Pons (tissue), 1 donor: ENCODE data around the gene IFIH1.
A peak's percentile ranks its signal among the peaks of the same experiment; 100 is the strongest.

Experiments used
- DNase-seq: peaks from one replicate; pipeline ENCODE4 v3.0.0-alpha.2; 2016; ENCODE audit warnings: low spot score

IFIH1 gene

DNA sequence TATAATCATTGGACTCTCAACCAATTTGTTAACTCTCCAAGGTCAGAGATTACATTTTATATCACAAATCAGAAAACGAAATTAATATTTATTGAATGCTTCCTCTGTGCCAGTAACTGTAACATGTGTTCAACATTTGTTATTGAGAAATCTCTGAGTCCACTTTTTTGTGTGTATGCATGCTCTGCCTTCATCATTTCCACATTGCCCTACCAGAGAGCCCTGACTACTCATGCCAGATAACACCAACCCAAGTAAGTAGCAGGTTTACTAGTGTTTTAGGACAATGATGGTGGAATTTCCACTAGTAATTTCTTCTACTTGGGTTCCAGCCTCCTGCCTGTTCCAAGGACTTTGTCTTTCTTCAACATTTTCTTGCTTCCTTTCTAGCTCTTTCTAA lies 61.1 kb downstream of the IFIH1 start:
- no peak for DNase-seq

DNA sequence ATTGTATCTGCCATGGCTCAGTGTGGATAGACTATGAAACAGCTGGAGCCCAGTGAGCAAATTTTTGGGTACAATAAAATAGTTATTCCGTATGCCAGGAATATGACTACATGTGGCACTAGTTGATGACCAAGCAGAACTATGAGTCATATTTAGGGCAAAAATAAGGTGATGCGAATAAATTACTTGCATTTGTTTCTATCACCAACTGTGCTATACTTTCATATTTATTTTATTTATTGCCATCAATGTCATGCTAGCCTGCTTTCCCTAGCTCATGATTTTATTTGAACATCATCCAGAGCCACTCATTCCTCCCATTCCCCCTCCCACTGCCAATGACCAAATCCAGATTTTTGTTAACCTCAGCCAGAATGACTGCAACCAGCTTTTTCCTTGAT lies 61.9 kb downstream of the IFIH1 start:
- DNase-seq, result no peak

DNA sequence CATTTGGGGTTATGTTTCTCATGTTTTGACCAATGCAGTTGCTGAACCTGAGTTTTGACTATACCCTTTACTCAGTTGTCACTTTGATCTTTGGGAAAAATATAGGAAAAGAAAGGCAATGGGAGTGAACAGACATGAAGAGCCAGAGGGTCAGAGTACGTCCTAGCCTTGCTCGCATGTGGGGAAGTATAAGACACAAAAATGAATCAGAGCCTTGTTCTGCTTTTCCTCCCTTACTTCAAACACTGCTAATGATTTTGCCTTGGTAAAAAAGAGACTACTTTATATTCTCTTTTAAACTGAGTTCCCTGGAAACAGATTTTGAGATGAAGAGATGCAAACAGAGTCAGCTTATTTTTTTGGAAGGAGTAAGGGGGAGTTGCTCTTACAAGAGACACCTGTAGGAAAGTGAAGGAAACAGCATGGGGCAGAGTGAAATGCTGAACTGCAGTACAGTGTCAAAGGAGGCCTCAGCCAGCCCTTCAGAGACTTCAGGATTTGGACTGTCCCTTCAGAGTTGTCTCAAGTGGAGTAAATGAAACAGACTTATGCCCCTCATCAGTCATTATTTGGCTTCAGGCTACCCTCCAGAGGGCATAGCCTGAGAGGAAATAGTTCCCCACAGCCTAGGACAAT lies 64.1 kb downstream of the IFIH1 start:
- DNase-seq, result no peak

DNA sequence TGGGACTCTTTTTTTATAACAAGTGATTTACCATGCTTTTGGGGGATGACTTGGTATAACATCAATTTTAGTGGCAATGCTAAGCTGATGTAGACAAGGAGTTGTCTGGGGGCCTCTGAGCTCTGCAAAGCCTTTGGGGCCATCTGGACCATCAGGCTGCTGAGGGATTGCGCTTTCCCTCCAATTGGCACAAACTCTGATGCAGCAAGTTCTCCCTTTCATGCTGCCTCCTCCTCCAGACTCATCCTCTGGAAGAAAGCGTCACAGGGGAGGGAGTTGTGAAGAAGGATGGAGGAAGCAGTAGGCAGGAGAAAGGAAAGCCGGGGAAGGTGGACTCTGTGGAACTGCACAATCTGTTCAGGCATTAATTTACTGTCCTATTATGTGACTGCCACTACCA lies 65.0 kb downstream of the IFIH1 start:
- DNase-seq, result no peak

DNA sequence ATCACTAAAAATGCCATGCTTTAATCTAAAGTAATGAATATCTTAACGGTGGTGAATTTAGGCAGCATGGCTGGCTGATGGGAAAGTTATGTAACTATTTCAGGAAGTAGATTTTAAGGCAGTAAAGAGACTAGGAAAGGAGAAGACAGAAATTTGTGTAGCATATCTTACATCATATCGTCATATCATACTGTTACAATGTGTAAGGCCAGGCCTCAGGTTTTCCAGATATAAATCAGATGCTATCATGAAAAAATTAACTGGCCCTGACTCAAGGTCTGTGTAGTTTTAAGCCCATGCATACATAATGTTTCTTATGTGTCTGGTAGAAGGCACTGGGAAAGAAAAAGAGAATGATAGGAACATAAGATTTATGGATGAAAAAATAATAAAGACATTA lies 66.3 kb downstream of the IFIH1 start:
- no peak for DNase-seq

DNA sequence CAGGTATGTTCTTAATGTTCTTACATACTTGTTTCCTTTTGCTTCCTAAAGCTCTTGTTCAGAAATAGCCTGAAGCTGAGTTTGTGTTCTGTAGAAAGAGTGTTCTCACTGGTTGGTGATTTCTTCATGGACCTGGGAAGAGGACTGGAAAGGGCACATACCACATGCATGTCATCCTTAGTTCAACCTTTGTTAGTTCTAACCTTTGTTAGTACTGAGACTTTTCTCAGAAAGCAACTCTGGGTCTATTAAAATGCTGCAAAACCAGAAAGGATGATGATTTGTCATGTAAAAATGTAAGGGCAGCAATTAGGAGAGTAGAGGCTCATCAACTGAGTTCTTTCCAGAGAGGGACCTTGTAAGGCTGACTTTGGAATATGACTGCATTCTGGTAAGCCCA lies 72.7 kb downstream of the IFIH1 start:
- no peak for DNase-seq

DNA sequence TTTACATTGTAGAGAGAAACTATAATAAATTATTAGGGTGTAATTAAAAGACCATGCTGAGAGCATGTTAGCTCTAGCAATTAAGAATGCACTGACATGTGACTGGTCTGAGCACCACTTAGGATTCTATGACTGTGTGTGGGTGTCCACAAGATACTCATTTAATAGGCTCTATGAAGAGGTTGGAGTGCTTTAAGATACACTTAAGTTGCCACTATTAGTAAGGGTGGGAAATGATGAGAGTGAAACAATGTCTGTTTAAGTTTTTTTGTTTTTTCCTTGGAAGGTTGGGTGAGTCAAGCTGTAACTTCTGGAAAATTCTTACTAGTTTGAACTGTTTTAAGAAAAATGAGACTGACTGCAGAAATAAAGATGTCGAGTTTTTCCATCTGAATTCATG lies 73.4 kb downstream of the IFIH1 start:
- DNase-seq, result no peak

DNA sequence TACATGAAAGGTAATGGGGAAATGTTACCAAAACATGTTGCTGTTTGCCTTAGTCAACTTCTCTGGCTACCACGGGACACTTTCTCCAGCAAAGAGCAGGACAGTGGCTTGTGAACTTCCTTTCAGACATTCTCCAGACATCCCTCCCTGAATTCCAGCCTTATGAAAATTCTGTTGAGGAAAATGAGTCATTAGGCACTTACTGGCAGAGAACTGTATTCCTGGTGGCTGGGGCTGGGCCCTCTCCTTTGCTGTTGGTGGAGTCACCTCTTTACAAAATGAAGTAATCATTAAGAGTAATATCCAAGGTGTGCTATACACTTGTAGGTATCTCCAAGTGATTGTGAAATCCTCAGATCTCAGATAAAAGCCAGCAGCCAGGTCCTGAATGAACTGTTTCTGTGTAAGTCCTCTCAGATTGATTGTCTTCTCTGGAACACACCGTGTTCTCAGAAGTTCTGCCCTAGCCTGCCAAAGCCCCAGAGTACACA lies 73.9 kb downstream of the IFIH1 start:
- DNase-seq, result no peak

DNA sequence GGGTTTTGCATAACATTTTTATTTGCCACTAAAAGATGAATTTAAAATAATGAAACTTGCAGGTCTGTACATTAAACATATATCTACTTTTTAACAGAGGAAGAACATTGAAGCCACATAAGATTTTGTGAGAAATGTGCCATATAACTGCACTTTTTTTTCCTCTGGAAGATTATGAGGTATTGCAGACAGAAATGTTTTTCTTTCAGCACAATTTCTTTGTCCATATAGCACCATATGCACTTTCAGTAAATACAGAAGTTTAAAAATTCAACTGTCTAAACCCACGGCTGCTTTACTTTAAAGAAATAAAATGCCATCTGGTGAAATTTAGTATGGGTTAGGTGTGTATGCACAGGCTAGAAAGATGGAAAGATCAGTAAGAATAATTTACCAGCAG lies 74.8 kb downstream of the IFIH1 start:
- DNase-seq, result no peak

DNA sequence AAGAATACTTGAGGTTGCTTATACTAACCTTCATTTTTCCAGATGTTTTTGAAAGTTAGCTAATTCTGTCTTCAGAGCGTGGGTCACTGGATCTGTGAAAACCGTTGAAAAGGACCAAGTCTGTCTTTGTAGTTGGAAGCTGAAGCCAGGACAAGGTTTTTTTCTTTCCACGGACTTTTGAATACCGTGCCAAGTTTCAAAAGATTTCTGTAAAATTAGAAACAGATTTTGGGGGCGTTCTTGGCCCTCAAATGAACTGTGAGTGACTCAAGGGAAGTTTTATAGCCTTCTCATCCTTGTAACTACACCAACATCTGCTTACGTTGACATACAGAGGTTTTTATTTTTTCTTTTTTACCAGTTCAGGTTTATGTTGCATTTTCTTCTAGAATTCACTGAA lies 75.2 kb downstream of the IFIH1 start, which contains the start of gene FAP:
TSS of gene FAP (minus strand) at position 152 of the 400 bp plus-strand sequence. CDS start at position 34, 118 bp downstream.
- DNase-seq, result no peak

DNA sequence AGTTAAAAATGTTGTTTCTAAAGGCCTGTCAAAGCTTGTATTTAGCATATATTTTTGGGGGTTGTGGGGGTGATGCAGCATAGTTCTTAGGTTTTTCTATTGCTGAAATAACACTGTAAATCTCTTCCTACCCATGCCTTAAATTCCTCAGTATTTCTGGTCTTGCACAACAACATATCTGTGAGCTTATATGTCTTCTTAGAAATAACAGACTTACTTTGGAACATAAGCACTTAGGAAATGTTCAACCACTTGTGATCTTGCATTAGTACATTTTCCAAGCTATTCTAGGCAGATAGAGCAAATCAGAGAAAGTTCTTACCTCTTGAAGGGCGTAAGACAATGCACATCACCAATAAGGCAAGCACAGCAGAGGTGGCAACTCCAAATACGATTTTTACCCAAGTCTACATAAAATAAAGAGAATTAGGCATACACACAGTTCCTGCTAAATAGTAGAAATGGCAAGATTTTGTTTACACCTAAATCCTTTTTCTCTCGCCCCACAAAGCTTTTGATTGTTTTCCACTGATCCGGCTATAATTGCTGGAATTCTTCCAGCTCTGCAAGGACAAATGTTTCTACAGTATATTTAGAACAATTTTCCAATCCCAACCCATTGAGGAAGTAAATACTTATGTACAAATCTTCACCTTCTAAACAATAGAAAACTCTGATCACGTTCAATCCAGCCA lies 75.8 kb downstream of the IFIH1 start:
- peak; percentile 49 for DNase-seq

DNA sequence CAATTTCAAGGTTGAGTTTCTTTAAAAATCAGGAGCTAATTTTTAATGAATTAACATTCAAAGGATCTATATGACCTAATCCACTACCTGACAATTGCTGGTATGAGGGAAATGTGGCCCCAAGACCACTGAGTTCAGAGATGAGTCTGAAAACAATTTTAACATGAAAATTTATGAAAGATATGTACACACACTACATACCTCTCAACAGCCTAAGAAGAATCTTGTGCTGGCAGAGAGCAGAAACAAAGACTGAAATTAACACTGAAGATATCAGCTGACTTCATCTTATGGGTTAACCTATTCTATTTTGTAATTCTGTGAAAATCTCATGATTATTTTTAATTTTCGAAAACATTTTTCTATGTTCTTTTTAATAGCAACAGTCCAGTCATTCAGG lies 76.9 kb downstream of the IFIH1 start:
- DNase-seq, result no peak

DNA sequence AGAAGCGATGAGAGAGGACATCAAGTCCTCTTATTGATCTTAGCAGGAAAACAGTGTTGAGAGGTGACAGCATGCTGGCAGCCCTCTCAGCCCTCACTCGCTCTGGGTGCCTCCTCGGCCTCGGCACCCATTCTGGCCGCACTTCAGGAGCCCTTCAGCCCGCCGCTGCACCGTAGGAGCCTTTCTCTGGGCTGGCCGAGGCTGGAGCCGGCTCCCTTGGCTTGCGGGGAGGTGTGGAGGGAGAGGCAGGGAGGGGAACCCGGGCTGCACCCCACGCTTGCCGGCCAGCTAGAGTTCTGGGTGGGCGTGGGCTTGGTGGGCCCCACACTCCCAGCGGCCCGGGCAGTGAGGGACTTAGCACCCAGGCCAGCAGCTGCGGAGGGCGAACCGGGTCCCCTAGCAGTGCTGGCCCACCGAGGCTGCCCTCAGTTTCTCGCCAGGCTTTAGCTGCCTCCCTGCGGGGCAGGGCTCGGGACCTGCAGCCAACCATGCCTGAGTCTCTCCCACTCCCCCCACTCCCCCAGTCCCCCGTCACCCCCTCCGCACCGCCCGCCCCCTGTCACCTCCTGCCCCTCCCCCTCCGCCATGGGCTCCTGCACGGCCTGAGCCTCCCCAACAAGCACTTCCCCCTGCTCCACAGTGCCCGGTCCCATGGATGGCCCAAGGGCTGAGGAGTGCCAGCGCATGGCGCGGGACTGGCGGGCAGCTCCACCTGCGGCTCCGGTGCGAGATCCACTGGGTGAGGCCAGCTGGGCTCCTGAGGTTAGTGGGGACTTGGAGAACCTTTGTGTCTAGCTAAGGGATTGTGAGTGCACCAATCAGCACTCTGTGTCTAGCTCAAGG lies 83.6 kb downstream of the IFIH1 start:
- no peak for DNase-seq

DNA sequence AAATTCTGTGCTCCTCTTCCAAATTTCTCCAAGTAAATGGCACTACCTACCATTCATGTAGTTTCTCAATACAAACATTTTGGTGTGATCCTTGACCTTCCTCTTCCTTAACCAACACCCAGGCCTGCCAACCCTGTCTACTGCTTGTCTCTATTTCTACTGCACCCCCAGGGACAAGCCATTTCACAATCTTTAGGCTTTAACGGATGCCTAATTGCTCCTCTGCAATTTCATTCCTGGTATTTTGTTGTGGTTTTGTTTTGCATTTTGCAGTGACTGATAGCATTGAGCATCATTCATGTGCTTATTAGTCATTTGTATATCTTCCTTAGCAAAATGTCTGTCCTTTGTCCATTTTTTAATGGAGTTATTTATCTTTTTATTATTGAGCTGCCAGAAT lies 85.3 kb downstream of the IFIH1 start:
- no peak for DNase-seq

DNA sequence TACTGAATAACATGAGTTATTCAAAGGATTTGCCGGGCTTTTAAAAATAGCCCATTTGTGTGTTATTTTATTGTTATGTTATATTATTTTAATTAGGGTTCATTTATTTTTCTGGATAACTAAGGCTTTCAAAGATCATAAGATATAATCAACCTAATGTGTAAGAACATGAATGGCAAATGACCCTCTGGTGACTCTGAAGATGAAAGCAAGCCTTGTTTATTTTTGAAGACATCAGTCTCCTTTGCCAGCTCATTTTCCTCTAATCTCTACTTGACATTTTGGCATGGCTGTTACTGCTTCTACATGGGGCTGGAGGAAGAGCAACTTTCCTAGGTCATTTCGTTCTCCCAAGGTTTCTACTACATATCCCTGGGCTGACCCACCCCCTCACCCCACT lies 85.8 kb downstream of the IFIH1 start:
- DNase-seq, result no peak

DNA sequence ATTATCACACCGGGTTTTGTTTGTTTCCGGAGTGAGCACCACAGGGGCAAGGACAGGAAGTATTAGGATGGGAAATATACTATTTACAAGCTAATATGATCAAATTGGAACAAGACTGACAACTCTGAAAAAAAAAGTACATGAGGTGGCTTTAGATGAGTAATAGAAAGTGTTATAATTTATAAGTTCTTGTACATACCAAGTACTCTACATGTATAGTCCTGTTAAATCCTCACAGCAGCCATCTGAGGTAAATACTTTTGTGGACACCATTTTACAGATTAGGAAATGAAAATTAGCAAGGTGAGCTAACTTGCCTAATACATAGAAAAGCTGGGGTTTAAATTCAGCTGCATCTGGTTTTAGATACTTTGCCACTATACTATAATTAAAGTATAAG lies 86.5 kb downstream of the IFIH1 start:
- no peak for DNase-seq

DNA sequence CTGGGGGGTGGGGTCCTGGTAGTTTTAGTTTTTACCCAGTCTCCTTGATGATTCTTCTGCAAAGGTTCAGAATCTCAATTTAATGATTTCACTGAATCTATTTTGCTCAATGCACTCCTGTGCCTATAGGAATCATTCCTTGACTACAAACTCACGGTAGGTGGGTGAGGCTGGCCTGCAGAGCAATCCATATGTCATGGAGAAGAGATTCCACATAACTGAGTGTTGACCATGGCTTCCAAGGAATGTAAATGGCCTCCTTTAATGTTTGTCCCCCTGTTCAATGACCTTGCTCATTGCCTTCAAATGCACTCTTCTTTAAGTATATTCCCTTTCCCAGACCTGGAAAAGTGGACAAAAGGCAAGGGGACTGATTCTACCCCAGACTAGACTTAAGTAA lies 87.7 kb downstream of the IFIH1 start:
- DNase-seq, result no peak

DNA sequence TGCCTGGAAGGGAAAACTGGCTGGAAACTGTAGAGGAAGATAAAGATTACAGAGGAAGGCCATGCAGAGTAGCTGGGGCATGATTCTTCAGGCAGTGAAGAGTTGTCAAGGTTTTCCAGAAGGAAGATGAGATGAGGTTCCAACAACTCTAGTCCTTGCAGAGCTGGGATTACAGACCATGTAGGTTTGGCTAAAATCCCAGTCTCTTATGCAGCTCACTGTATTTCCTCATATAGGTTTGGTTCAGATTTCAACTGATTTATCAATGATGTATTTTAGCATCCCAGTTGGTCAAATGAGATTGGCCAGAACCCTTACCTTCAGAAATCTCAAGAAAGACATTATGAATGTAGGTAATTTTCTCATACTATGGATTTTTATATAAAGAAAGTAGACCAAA lies 91.6 kb downstream of the IFIH1 start:
- no peak for DNase-seq

DNA sequence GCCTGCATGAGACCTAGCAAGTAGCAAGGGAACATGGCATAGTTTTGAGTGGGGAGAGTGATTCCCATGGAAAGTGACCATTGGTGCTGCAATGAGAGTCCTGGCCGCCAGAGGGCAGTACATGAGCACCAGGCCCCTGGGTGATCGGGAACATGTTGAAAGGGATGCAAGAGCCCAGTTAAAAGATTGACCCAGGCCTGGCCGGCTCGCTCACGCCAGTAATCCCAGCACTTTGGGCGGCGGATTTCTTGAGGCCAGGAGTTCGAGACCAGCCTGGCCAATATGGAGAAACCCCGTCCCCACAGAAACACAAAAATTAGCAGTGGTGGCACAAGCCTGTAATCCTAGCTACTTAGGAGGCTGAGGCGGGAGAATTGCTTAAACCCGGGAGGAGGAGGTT lies 97.4 kb downstream of the IFIH1 start:
- DNase-seq, result peak; percentile 44

DNA sequence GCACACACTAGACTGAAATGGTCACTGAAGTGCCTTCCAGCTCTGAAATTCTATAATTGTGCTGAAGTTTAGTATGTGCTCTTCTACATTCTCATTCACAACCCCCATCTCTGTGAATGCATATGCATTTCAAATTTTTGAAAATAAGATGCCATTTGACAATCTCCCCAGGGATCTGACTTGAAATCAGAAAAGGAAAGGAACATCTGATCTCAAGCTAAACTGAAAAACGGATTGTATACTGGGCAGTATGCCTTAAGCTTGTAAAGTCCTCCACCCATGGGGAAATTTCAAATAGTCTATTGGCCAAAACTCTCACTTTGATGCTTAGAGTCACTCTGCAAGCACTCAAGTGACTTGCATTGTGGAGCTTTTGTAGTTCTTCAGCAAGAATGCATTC lies 98.1 kb downstream of the IFIH1 start:
- no peak for DNase-seq

DNA sequence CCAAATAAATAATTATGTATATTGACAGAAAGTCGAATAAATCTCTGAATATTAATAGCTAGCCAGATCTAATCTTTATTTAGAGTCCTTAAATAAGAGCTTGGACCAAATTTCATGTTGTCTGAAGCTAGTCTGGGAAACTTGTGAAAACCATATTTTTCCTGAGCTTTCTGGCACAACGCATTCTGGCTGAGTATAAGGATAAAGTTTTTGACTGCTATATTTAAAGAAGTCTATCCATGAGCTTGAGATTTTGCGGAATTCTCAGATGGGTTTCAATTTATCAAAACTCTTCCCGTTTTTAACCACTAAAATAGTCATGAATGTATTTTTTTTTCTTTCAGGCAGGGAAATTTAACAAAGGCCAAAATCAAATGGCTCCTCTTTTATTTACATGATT lies 99.1 kb downstream of the IFIH1 start:
- DNase-seq, result no peak

DNA sequence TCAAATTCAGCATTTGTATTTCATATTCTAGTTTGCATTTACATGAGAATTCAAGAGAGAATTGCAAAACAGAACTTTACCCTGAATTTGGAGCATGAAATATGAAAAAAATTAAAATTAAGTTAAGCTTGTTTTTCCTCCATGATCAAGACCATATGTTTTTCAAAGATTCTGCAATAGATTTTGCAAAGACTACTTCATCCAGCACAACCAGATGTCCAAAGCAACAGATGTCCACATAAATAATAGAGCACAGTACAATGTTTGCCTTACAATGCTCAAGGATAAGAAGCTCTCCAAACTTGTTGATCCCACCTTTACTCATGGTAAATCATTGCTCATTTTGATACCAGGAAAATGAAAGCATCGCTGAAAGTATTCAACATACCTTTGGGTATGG lies 100.9 kb downstream of the IFIH1 start:
- no peak for DNase-seq
